PC-9 (cell line): Measurements from ENCODE around the gene TMEM147. TPM values are rescaled to one million over a fixed set of nuclear protein-coding genes. Genes with fewer than 3 reads are reported as not detected.

Experiments
- BruUV-seq: library from RNA; stranded (reverse); fragments of 400-500 nt; replicated peaks from 2 replicates; lab custom pipeline; 2021; lab: Mats Ljungman, UMichigan
- CTCF ChIA-PET: fragments of 300-600 bp; sonication (Branson Sonifier 250); formaldehyde crosslinking; loops from one replicate; lab custom pipeline; 2022; ENCODE audit warnings: antibody characterized with exemption; lab: Charles Lee
- POLR2A ChIA-PET: fragments of 300-600 bp; sonication (Branson Sonifier 250); formaldehyde crosslinking; loops from one replicate; lab custom pipeline; 2022; ENCODE audit warnings: antibody characterized with exemption; ENCODE audit not compliant: unreplicated experiment; lab: Charles Lee
- DNase-seq, 2 experiments: peaks; one replicate each; pipeline versions ENCODE4 v3.0.0 to v3.0.0-alpha.2; 2015 to 2022; ENCODE audit warnings: mixed read lengths in 1 of 2
- H2AFZ ChIP-seq: fragments of 200-600 bp; sonication (generic); 2 replicates; pipeline ENCODE4 v1.8.1; 2017; ENCODE audit warnings: antibody characterized with exemption
- H3F3A ChIP-seq: fragments of 200-600 bp; sonication (generic); 2 replicates; pipeline ENCODE4 v1.8.1; 2017; ENCODE audit warnings: antibody characterized with exemption, mild to moderate bottlenecking, low read depth; ENCODE audit not compliant: insufficient read depth
- H3K27ac ChIP-seq: fragments of 200-600 bp; sonication (generic); 2 replicates; pipeline ENCODE4 v1.6.1; 2016; ENCODE audit warnings: mixed run types
- H3K27me3 ChIP-seq: fragments of 200-600 bp; sonication (generic); 2 replicates; pipeline ENCODE4 v1.6.1; 2016; ENCODE audit warnings: low read depth, mixed run types; ENCODE audit not compliant: insufficient read depth
- H3K36me3 ChIP-seq: fragments of 200-600 bp; sonication (generic); 2 replicates; pipeline ENCODE4 v1.6.1; 2016; ENCODE audit warnings: low read depth, mixed run types
- H3K4me1 ChIP-seq: fragments of 200-600 bp; sonication (generic); replicated peaks from 2 replicates; pipeline ENCODE4 v1.6.1; 2016; ENCODE audit warnings: mixed run types; ENCODE audit not compliant: insufficient read depth
- H3K4me2 ChIP-seq: fragments of 200-600 bp; sonication (generic); 2 replicates; pipeline ENCODE4 v1.6.1; 2017; ENCODE audit warnings: mixed run types
- H3K4me3 ChIP-seq: fragments of 200-600 bp; sonication (generic); 2 replicates; pipeline ENCODE4 v1.6.1; 2016; ENCODE audit warnings: mixed run types
- H3K79me2 ChIP-seq: fragments of 200-600 bp; sonication (generic); 2 replicates; pipeline ENCODE4 v1.6.1; 2017; ENCODE audit warnings: low read depth, mixed run types
- H3K9me2 ChIP-seq: fragments of 200-600 bp; sonication (generic); 2 replicates; pipeline ENCODE4 v1.8.1; 2017; ENCODE audit warnings: mild to moderate bottlenecking; ENCODE audit not compliant: insufficient read depth
- H3K9me3 ChIP-seq: fragments of 200-600 bp; sonication (generic); 2 replicates; pipeline ENCODE4 v1.8.1; 2016; ENCODE audit warnings: low read depth; ENCODE audit not compliant: insufficient read depth
- H4K20me1 ChIP-seq: fragments of 200-600 bp; sonication (generic); 2 replicates; pipeline ENCODE4 v1.8.1; 2017; ENCODE audit not compliant: insufficient read depth
- EZH2 ChIP-seq: fragments of 200-600 bp; sonication (generic); IDR thresholded peaks from 2 replicates; pipeline ENCODE4 v1.8.0; 2017; ENCODE audit warnings: antibody characterized with exemption, low read depth
- intact Hi-C: fragments of 100-400 bp; cut with micrococcal nuclease; formaldehyde crosslinking; loops from one replicate; pipeline ENCODE4 v1.10.0; 2022; ENCODE audit not compliant: unreplicated experiment
- total RNA-seq: library from RNA; stranded (reverse); gene quantifications from 2 replicates; pipeline ENCODE4 v1.2.3, GENCODE V29; 2021
- TF ChIP-seq, protein P1 (sequence below): fragments of 200-600 bp; sonication (generic); conservative IDR thresholded peaks from 2 replicates; pipeline ENCODE4 v1.6.1; 2017; ENCODE audit warnings: mixed run types, antibody characterized with exemption, mild to moderate bottlenecking, moderate library complexity

Gene TMEM147
- total RNA-seq, 1 experiment from 2014 or later: 82.6 TPM

DNA sequence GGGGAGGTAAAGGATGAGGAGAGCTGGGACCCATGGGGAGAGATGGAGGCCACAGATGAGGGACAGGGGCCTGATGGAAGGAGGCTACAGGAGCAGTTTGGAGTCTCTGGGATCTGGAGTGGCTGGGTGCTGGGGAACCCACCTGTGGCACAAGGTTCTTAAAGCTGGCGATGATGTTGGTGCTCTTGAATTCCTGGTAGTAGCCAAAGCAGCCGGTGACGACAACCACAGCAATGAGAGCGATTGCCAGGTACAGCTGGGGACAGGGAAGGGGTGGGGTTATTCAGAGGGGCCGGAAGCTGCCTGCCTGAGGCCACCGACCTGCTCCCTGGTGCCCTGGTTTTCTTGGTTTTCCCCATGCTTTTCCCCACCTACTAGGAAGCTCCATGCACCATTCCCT lies 15.3 kb downstream of the TMEM147 start:
- no peak for TF ChIP-seq EZH2
- TF ChIP-seq, protein P1, sequence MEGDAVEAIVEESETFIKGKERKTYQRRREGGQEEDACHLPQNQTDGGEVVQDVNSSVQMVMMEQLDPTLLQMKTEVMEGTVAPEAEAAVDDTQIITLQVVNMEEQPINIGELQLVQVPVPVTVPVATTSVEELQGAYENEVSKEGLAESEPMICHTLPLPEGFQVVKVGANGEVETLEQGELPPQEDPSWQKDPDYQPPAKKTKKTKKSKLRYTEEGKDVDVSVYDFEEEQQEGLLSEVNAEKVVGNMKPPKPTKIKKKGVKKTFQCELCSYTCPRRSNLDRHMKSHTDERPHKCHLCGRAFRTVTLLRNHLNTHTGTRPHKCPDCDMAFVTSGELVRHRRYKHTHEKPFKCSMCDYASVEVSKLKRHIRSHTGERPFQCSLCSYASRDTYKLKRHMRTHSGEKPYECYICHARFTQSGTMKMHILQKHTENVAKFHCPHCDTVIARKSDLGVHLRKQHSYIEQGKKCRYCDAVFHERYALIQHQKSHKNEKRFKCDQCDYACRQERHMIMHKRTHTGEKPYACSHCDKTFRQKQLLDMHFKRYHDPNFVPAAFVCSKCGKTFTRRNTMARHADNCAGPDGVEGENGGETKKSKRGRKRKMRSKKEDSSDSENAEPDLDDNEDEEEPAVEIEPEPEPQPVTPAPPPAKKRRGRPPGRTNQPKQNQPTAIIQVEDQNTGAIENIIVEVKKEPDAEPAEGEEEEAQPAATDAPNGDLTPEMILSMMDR: no peak
- intact Hi-C loops: no loop called here
- Histone ChIP-seq H3K9me3 (no peaks in the 10 kb centered on the region), H3K36me3 (no peaks in the 10 kb centered on the region), H3F3A (no peaks in the 10 kb centered on the region; the same call in 1 of the 2 replicates), H3K9me2 (no peaks in the 10 kb centered on the region), H3K27me3 (peaks cover 38% of the 10 kb centered on the region), H3K4me3 (no peak overlapping the region), H3K27ac (no peak overlapping the region), H4K20me1 (no peaks in the 10 kb centered on the region), H3K4me2 (no peak overlapping the region), H3K79me2 (no peaks in the 10 kb centered on the region), H3K4me1 (no peaks in the 10 kb centered on the region), H2AFZ (no peak overlapping the region)
- DNase-seq: no peak
- ChIA-PET POLR2A (no interaction called here), CTCF (no interaction called here)
- no TSS peak for BruUV-seq

DNA sequence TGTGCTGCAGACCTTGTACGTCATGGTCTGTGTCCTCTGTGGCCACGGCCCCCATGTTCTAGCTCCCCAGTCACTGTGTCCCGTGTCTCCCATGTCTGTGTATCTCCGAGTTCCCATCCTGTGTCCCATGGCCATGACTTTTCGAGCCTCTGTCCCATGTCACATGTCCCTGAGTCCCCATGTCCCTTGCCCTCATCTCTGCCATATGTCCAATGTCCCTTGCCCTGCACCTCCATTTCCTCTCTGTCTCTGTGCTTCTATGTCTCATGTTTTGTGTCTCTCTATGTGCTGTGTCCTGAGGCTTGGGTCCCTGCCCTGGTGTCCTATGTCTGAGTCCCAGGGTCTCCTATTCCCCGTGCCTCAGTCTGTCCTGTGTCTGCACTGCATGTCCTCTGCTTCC lies 16.0 kb downstream of the TMEM147 start:
- Histone ChIP-seq H3K4me1 (no peaks in the 10 kb centered on the region), H3K27me3 (peaks cover 38% of the 10 kb centered on the region), H3K9me2 (no peaks in the 10 kb centered on the region), H3K27ac (no peak overlapping the region), H3K4me2 (no peak overlapping the region), H4K20me1 (no peaks in the 10 kb centered on the region), H3K79me2 (no peaks in the 10 kb centered on the region), H3K4me3 (no peak overlapping the region), H2AFZ (no peak overlapping the region), H3F3A (no peaks in the 10 kb centered on the region; the same call in 1 of the 2 replicates), H3K36me3 (no peaks in the 10 kb centered on the region), H3K9me3 (no peaks in the 10 kb centered on the region)
- TF ChIP-seq EZH2: no peak
- TF ChIP-seq, protein P1: no peak
- intact Hi-C loops: no loop called here
- POLR2A ChIA-PET: no interaction called here
- no TSS peak for BruUV-seq
- CTCF ChIA-PET: no interaction called here
- DNase-seq: no peak

DNA sequence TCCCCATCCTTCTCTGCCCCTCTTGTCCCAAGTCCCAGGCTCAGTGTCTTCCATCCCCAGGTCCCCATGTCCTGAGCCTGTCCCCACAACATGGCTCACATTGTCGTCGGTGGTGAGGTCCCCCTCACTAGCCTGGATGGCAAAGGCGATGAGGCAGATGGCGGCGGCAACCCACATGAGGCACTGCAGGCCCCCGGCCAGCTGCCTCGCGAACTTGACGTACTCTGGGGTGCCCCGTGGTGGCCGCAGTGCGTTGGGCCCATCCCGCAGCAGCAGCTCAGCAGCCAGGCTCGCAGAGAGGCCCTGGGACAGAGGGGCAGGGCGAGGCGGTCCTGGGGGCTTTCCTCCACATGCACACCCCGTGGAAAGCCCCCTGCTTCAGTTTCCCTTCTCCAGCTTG lies 16.9 kb downstream of the TMEM147 start:
- no peak overlapping the region for H3K4me2 ChIP-seq
- CTCF ChIA-PET: interaction anchor here (0.6 kb wide), 1 partner anchor 25 kb away, joined by 3 read pairs; no protein-coding TSS in a partner anchor

More for the DNA sequence above, 16.9 kb downstream of the TMEM147 start:
- no peak for TF ChIP-seq EZH2
- TF ChIP-seq, protein P1: no peak
- Histone ChIP-seq H3K27me3 (peaks cover 38% of the 10 kb centered on the region), H3F3A (no peaks in the 10 kb centered on the region), H3K36me3 (no peaks in the 10 kb centered on the region), H3K9me3 (no peaks in the 10 kb centered on the region), H2AFZ (no peak overlapping the region), H4K20me1 (no peaks in the 10 kb centered on the region), H3K4me3 (no peak overlapping the region), H3K79me2 (no peaks in the 10 kb centered on the region), H3K9me2 (no peaks in the 10 kb centered on the region), H3K27ac (no peak overlapping the region), H3K4me1 (no peaks in the 10 kb centered on the region)
- no peak for DNase-seq
- BruUV-seq: no TSS peak
- POLR2A ChIA-PET: no interaction called here
- intact Hi-C loops: no loop called here
